HG03025 (cell line): ENCODE data around the gene NRF1.

Experiments
- ATAC-seq: cut with Tn5 transposase; IDR thresholded peaks from one replicate; pipeline ENCODE4 v1.9.1; 2021; ENCODE audit warnings: mild to moderate bottlenecking, moderate library complexity; ENCODE audit not compliant: unreplicated experiment, low FRiP score

The NRF1 gene

GRCh38 chr7:129724796-129725195, 113.3 kb downstream of the NRF1 start:
- no peak for ATAC-seq

GRCh38 chr7:129728875-129729467, 117.5 kb downstream of the NRF1 start:
- no peak for ATAC-seq

GRCh38 chr7:129729511-129729910, 118.0 kb downstream of the NRF1 start:
- ATAC-seq: no peak

- no peak for ATAC-seq
Observed at GRCh38 chr7:129730159-129730558, 118.6 kb downstream of the NRF1 start.

- ATAC-seq: no peak
Observed at GRCh38 chr7:129734400-129734799, 122.9 kb downstream of the NRF1 start.

GRCh38 chr7:129739427-129739826, 127.9 kb downstream of the NRF1 start:
- ATAC-seq: no peak

GRCh38 chr7:129740574-129741410, 129.3 kb downstream of the NRF1 start:
- no peak for ATAC-seq

GRCh38 chr7:129741743-129742213, 130.3 kb downstream of the NRF1 start:
- no peak for ATAC-seq

- no peak for ATAC-seq
Observed at GRCh38 chr7:129742256-129742655, 130.7 kb downstream of the NRF1 start.

- ATAC-seq: no peak
Observed at GRCh38 chr7:129746857-129747529, 135.5 kb downstream of the NRF1 start.

GRCh38 chr7:129748356-129749109, 137.0 kb downstream of the NRF1 start:
- no peak for ATAC-seq

GRCh38 chr7:129750091-129750490, 138.6 kb downstream of the NRF1 start:
- ATAC-seq: no peak

GRCh38 chr7:129750501-129750900, 139.0 kb downstream of the NRF1 start:
- no peak for ATAC-seq

GRCh38 chr7:129751916-129752315, 140.4 kb downstream of the NRF1 start:
- no peak for ATAC-seq

GRCh38 chr7:129752760-129753159, 141.2 kb downstream of the NRF1 start:
- ATAC-seq: no peak

GRCh38 chr7:129754406-129754805, 142.9 kb downstream of the NRF1 start:
- ATAC-seq: no peak

GRCh38 chr7:129757991-129758390, 146.5 kb downstream of the NRF1 start:
- no peak for ATAC-seq

GRCh38 chr7:129762387-129762969, 151.0 kb downstream of the NRF1 start:
- no peak for ATAC-seq

- no peak for ATAC-seq
Observed at GRCh38 chr7:129764247-129765084, 152.9 kb downstream of the NRF1 start.
